Neural progenitor cell (in vitro differentiated cells): ENCODE results near the gene TMEM253.

Experiments
- CTCF ChIP-seq: fragments of 200-600 bp; sonication (generic); IDR thresholded peaks from 2 replicates; pipeline ENCODE4 v1.5.1; 2017; ENCODE audit warnings: antibody characterized with exemption, mild to moderate bottlenecking
- EZH2 ChIP-seq: fragments of 200-600 bp; sonication (generic); IDR thresholded peaks from 2 replicates; pipeline ENCODE4 v1.6.1; 2017; ENCODE audit warnings: antibody characterized with exemption, mild to moderate bottlenecking, moderate library complexity

GRCh38 chr14:21072781-21073339 is 28.0 kb upstream of the TMEM253 start:
- no peak for TF ChIP-seq CTCF
- TF ChIP-seq EZH2: no peak
